Measurements from ENCODE around the gene KCNRG. TPM values are rescaled to one million over a fixed set of nuclear protein-coding genes. Genes with fewer than 3 reads are reported as not detected.

Gene KCNRG
- total and polyA plus RNA-seq, 9 of the 15 experiments (the other 6 are each of a cell fraction or from before 2014, with no cell fraction given), result 0.36 to 1.1 (median 0.53) TPM

DNA sequence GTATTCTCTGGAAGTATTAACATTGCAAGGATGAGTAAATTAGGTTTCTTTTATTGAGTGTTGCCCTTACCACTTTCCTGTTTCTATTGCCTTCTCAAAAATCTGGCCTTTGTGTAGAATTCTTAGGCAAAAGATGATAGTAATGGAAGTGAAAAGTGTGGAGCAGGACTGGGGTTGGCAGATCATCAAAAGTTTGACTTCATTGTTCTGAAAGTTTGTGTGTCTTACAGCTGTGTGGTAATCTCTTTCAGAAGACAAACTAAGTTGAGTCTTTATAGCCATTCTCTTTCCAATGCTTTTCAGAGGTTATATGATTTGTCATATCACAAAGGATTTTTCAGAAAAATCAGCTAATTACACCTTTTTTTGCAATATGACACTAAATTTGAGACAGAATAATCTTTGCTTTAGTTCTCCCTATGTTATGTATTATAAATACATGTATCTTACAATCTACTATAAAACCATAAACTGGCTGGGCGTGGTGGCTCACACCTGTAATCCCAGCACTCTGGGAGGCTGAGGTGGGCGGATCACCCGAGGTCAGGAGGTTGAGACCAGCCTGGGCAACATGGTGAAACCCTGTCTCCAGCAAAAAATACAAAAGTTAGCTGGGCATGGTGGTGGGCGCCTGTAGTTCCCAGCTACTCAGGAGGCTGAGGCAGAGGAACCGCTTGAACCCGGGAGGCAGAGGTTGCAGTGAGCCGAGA, 8.7 kb upstream of the KCNRG start (continued):
- TF ChIP-seq, protein P1, sequence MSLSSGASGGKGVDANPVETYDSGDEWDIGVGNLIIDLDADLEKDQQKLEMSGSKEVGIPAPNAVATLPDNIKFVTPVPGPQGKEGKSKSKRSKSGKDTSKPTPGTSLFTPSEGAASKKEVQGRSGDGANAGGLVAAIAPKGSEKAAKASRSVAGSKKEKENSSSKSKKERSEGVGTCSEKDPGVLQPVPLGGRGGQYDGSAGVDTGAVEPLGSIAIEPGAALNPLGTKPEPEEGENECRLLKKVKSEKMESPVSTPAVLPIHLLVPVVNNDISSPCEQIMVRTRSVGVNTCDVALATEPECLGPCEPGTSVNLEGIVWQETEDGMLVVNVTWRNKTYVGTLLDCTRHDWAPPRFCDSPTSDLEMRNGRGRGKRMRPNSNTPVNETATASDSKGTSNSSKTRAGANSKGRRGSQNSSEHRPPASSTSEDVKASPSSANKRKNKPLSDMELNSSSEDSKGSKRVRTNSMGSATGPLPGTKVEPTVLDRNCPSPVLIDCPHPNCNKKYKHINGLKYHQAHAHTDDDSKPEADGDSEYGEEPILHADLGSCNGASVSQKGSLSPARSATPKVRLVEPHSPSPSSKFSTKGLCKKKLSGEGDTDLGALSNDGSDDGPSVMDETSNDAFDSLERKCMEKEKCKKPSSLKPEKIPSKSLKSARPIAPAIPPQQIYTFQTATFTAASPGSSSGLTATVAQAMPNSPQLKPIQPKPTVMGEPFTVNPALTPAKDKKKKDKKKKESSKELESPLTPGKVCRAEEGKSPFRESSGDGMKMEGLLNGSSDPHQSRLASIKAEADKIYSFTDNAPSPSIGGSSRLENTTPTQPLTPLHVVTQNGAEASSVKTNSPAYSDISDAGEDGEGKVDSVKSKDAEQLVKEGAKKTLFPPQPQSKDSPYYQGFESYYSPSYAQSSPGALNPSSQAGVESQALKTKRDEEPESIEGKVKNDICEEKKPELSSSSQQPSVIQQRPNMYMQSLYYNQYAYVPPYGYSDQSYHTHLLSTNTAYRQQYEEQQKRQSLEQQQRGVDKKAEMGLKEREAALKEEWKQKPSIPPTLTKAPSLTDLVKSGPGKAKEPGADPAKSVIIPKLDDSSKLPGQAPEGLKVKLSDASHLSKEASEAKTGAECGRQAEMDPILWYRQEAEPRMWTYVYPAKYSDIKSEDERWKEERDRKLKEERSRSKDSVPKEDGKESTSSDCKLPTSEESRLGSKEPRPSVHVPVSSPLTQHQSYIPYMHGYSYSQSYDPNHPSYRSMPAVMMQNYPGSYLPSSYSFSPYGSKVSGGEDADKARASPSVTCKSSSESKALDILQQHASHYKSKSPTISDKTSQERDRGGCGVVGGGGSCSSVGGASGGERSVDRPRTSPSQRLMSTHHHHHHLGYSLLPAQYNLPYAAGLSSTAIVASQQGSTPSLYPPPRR (CRISPR knock-in tag; IDR thresholded peaks at IDR 0.05; ENCODE audit: borderline replicate concordance), result no peak
- TF ChIP-seq CAMTA2 (CRISPR knock-in tag; conservative IDR thresholded peaks at IDR 0.05) (no peak), TEAD2 (tag; IDR thresholded peaks at IDR 0.05) (no peak), SMARCA5 (IDR thresholded peaks at IDR 0.05) (no peak), ZKSCAN8 (CRISPR knock-in tag; IDR thresholded peaks at IDR 0.05) (no peak), SAFB (IDR thresholded peaks at IDR 0.05; ENCODE audit: borderline replicate concordance, low read depth, low read length) (no peak), CBFA2T3 (IDR thresholded peaks at IDR 0.05) (no peak)
- TF ChIP-seq, protein P2, sequence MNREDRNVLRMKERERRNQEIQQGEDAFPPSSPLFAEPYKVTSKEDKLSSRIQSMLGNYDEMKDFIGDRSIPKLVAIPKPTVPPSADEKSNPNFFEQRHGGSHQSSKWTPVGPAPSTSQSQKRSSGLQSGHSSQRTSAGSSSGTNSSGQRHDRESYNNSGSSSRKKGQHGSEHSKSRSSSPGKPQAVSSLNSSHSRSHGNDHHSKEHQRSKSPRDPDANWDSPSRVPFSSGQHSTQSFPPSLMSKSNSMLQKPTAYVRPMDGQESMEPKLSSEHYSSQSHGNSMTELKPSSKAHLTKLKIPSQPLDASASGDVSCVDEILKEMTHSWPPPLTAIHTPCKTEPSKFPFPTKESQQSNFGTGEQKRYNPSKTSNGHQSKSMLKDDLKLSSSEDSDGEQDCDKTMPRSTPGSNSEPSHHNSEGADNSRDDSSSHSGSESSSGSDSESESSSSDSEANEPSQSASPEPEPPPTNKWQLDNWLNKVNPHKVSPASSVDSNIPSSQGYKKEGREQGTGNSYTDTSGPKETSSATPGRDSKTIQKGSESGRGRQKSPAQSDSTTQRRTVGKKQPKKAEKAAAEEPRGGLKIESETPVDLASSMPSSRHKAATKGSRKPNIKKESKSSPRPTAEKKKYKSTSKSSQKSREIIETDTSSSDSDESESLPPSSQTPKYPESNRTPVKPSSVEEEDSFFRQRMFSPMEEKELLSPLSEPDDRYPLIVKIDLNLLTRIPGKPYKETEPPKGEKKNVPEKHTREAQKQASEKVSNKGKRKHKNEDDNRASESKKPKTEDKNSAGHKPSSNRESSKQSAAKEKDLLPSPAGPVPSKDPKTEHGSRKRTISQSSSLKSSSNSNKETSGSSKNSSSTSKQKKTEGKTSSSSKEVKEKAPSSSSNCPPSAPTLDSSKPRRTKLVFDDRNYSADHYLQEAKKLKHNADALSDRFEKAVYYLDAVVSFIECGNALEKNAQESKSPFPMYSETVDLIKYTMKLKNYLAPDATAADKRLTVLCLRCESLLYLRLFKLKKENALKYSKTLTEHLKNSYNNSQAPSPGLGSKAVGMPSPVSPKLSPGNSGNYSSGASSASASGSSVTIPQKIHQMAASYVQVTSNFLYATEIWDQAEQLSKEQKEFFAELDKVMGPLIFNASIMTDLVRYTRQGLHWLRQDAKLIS (CRISPR knock-in tag; IDR thresholded peaks at IDR 0.05), result no peak
- TF ChIP-seq, protein P3, sequence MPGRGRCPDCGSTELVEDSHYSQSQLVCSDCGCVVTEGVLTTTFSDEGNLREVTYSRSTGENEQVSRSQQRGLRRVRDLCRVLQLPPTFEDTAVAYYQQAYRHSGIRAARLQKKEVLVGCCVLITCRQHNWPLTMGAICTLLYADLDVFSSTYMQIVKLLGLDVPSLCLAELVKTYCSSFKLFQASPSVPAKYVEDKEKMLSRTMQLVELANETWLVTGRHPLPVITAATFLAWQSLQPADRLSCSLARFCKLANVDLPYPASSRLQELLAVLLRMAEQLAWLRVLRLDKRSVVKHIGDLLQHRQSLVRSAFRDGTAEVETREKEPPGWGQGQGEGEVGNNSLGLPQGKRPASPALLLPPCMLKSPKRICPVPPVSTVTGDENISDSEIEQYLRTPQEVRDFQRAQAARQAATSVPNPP (IDR thresholded peaks at IDR 0.05; ENCODE audit: borderline replicate concordance, insufficient read depth, insufficient read length), result no peak
- TF ChIP-seq, protein P4, sequence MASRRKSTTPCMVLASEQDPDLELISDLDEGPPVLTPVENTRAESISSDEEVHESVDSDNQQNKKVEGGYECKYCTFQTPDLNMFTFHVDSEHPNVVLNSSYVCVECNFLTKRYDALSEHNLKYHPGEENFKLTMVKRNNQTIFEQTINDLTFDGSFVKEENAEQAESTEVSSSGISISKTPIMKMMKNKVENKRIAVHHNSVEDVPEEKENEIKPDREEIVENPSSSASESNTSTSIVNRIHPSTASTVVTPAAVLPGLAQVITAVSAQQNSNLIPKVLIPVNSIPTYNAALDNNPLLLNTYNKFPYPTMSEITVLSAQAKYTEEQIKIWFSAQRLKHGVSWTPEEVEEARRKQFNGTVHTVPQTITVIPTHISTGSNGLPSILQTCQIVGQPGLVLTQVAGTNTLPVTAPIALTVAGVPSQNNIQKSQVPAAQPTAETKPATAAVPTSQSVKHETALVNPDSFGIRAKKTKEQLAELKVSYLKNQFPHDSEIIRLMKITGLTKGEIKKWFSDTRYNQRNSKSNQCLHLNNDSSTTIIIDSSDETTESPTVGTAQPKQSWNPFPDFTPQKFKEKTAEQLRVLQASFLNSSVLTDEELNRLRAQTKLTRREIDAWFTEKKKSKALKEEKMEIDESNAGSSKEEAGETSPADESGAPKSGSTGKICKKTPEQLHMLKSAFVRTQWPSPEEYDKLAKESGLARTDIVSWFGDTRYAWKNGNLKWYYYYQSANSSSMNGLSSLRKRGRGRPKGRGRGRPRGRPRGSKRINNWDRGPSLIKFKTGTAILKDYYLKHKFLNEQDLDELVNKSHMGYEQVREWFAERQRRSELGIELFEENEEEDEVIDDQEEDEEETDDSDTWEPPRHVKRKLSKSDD (conservative IDR thresholded peaks at IDR 0.05; ENCODE audit: low read length), result no peak
- TF ChIP-seq, protein P5, sequence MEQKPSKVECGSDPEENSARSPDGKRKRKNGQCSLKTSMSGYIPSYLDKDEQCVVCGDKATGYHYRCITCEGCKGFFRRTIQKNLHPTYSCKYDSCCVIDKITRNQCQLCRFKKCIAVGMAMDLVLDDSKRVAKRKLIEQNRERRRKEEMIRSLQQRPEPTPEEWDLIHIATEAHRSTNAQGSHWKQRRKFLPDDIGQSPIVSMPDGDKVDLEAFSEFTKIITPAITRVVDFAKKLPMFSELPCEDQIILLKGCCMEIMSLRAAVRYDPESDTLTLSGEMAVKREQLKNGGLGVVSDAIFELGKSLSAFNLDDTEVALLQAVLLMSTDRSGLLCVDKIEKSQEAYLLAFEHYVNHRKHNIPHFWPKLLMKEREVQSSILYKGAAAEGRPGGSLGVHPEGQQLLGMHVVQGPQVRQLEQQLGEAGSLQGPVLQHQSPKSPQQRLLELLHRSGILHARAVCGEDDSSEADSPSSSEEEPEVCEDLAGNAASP (IDR thresholded peaks at IDR 0.05), result no peak
